ENCODE data around the gene METTL17. TPM values are rescaled to one million over a fixed set of nuclear protein-coding genes. Genes with fewer than 3 reads are reported as not detected.

METTL17 gene
- total and polyA plus RNA-seq, 2 of the 13 experiments (the other 11 are each of a cell fraction or from before 2014, with no cell fraction given) = 122 to 199 TPM

DNA sequence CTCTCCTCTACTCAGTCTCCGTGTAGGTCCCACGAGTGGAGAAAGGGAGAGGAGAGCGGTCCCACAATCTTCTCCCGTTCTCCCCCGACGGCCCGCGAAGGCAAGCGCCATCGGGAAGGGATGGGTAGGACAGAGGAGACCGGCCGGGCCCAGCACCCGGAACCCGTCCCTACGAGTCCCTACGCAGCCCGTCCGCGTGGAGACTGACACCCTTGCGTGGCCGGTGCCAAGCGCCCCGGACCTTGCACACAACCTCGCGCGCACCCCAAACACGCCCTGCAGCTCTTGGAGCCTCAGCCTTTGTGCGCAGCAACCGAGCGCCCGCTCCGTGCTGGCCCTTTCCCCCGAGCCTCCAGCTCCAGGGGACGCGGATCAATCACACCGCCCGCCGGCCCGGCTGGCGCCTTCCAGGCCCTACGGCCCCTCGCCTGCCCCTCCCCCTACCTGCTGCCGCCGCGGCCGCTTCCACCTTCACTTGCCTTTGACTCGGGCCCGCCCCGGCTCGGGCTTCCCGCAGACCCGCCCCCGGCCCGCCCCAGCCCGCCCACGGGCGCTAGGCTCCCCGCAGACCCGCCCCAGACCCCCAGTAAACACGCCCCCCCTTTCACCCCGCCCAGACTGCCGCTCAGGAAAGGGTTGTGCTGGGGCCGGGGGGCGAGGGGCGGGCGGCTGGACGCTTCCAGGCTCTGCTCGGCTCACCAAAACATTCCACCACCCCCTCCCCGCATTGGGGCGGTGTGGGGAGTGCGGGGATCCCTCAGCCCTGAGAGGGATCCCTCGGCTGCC lies 35.0 kb downstream of the METTL17 start, which contains the start of gene NDRG2 (continued):
- no peak for TF ChIP-seq NR2C2 (CRISPR knock-in tag; IDR thresholded peaks at IDR 0.05; ENCODE audit: borderline replicate concordance)
- no peak for TF ChIP-seq FIP1L1 (IDR thresholded peaks at IDR 0.05; ENCODE audit: borderline replicate concordance, insufficient read depth, low read depth, low read length)
- no peak for TF ChIP-seq MEIS1 (CRISPR knock-in tag; IDR thresholded peaks at IDR 0.05; ENCODE audit: borderline replicate concordance)
- peak; percentile 94 for TF ChIP-seq ZNF142 (CRISPR knock-in tag; IDR thresholded peaks at IDR 0.05)
- peak; percentile 80 for TF ChIP-seq DMAP1 (CRISPR knock-in tag; IDR thresholded peaks at IDR 0.05)
- TF ChIP-seq ZNF354B (CRISPR knock-in tag; IDR thresholded peaks at IDR 0.05) = no peak
- TF ChIP-seq TCF7 (IDR thresholded peaks at IDR 0.05; ENCODE audit: low read depth) = peak; percentile 89
- TF ChIP-seq, protein P1, sequence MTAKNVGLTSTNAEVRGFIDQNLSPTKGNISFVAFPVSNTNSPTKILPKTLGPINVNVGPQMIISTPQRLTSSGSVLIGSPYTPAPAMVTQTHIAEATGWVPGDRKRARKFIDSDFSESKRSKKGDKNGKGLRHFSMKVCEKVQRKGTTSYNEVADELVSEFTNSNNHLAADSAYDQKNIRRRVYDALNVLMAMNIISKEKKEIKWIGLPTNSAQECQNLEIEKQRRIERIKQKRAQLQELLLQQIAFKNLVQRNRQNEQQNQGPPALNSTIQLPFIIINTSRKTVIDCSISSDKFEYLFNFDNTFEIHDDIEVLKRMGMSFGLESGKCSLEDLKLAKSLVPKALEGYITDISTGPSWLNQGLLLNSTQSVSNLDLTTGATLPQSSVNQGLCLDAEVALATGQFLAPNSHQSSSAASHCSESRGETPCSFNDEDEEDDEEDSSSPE (CRISPR knock-in tag; IDR thresholded peaks at IDR 0.05) = peak; percentile 74
- TF ChIP-seq ZNF496 (CRISPR knock-in tag; IDR thresholded peaks at IDR 0.05; ENCODE audit: insufficient replicate concordance) = no peak
- TF ChIP-seq ZNF720 (CRISPR knock-in tag; IDR thresholded peaks at IDR 0.05) = no peak
- TF ChIP-seq KDM4B (CRISPR knock-in tag; IDR thresholded peaks at IDR 0.05) = no peak
- no peak for TF ChIP-seq PPARG (CRISPR knock-in tag; conservative IDR thresholded peaks at IDR 0.05)
- TF ChIP-seq PRPF4 (IDR thresholded peaks at IDR 0.05; ENCODE audit: low read depth, low read length, poor library complexity, severe bottlenecking) = peak; percentile 64
- TF ChIP-seq ZNF552 (CRISPR knock-in tag; IDR thresholded peaks at IDR 0.05; ENCODE audit: borderline replicate concordance) = no peak
- peak; percentile 53 for TF ChIP-seq ZBTB42 (CRISPR knock-in tag; IDR thresholded peaks at IDR 0.05)
- TF ChIP-seq SALL1 (CRISPR knock-in tag; IDR thresholded peaks at IDR 0.05) = peak; percentile 70
- no peak for TF ChIP-seq CC2D1A (CRISPR knock-in tag; IDR thresholded peaks at IDR 0.05)
- no peak; the same call in 1 of the 2 replicates for TF ChIP-seq ZNF605 (CRISPR knock-in tag; IDR thresholded peaks at IDR 0.05)
- TF ChIP-seq, protein P2, sequence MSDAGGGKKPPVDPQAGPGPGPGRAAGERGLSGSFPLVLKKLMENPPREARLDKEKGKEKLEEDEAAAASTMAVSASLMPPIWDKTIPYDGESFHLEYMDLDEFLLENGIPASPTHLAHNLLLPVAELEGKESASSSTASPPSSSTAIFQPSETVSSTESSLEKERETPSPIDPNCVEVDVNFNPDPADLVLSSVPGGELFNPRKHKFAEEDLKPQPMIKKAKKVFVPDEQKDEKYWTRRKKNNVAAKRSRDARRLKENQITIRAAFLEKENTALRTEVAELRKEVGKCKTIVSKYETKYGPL (CRISPR knock-in tag; IDR thresholded peaks at IDR 0.05) = 0 out of 2 replicates have a peak, but pooled peaks have one; percentile 17
- TF ChIP-seq MED13 (CRISPR knock-in tag; IDR thresholded peaks at IDR 0.05) = peak; percentile 83
- TF ChIP-seq TCF7L2 (IDR thresholded peaks at IDR 0.05; ENCODE audit: low read depth, low read length) = no peak
- TF ChIP-seq ZNF441 (CRISPR knock-in tag; IDR thresholded peaks at IDR 0.05; ENCODE audit: borderline replicate concordance) = peak; percentile 88

Data from HepG2 (cell line).